GM23338 (cell line): Measurements from ENCODE around the gene RUSC2. TPM values are rescaled to one million over a fixed set of nuclear protein-coding genes. Genes with fewer than 3 reads are reported as not detected.

Source experiments
- ATAC-seq: fragments of 200-7000 bp; cut with Tn5 transposase; 3 replicates; pipeline ENCODE4 v1.9.1; 2020
- DNase-seq: peaks from one replicate; pipeline ENCODE4 v3.0.0-alpha.2; 2015; ENCODE audit warnings: low spot score
- H2AFZ ChIP-seq: fragments of 200-600 bp; sonication (generic); 2 replicates; pipeline ENCODE4 v1.8.0; 2016; ENCODE audit warnings: antibody characterized with exemption, mild to moderate bottlenecking, moderate library complexity
- H3F3A ChIP-seq: fragments of 200-600 bp; sonication (generic); replicated peaks from 2 replicates; pipeline ENCODE4 v1.8.0; 2017; ENCODE audit warnings: antibody characterized with exemption, mixed run types, low read depth
- H3K27ac ChIP-seq: fragments of 200-600 bp; sonication (generic); 2 replicates; pipeline ENCODE4 v1.6.1; 2016; ENCODE audit warnings: low read depth
- H3K27me3 ChIP-seq: fragments of 200-600 bp; sonication (generic); 2 replicates; pipeline ENCODE4 v1.8.0; 2016; ENCODE audit warnings: mild to moderate bottlenecking, mixed run types, moderate library complexity; ENCODE audit not compliant: insufficient read depth
- H3K36me3 ChIP-seq: fragments of 200-600 bp; sonication (generic); 2 replicates; pipeline ENCODE4 v1.8.0; 2016; ENCODE audit warnings: mild to moderate bottlenecking; ENCODE audit not compliant: insufficient read depth
- H3K4me1 ChIP-seq: fragments of 200-600 bp; sonication (generic); 2 replicates; pipeline ENCODE4 v1.8.0; 2016; ENCODE audit warnings: mild to moderate bottlenecking, moderate library complexity; ENCODE audit not compliant: insufficient read depth
- H3K4me2 ChIP-seq: fragments of 200-600 bp; sonication (generic); 2 replicates; pipeline ENCODE4 v1.7.1; 2017; ENCODE audit warnings: mixed run types
- H3K4me3 ChIP-seq: fragments of 200-600 bp; sonication (generic); 2 replicates; pipeline ENCODE4 v1.6.1; 2016; ENCODE audit warnings: mixed run types
- H3K79me2 ChIP-seq: fragments of 200-600 bp; sonication (generic); replicated peaks from 2 replicates; pipeline ENCODE4 v1.8.0; 2017; ENCODE audit warnings: mild to moderate bottlenecking; ENCODE audit not compliant: insufficient read depth
- H3K9me2 ChIP-seq: fragments of 200-600 bp; sonication (generic); 2 replicates; pipeline ENCODE4 v1.8.0; 2017; ENCODE audit not compliant: insufficient read depth
- H4K20me1 ChIP-seq: fragments of 200-600 bp; sonication (generic); replicated peaks from 2 replicates; pipeline ENCODE4 v1.8.0; 2017; ENCODE audit warnings: mild to moderate bottlenecking; ENCODE audit not compliant: insufficient read depth
- H3K27ac Mint-ChIP-seq: 2 replicates; pipeline ENCODE4 v1.8.0; 2020; ENCODE audit warnings: inconsistent platforms, mild to moderate bottlenecking, moderate library complexity, mixed read lengths
- H3K27me3 Mint-ChIP-seq: 3 replicates; pipeline ENCODE4 v1.8.0; 2022; ENCODE audit warnings: low read depth, mild to moderate bottlenecking, moderate library complexity, mixed read lengths, inconsistent platforms; ENCODE audit not compliant: insufficient read depth, poor library complexity
- H3K36me3 Mint-ChIP-seq: 3 replicates; pipeline ENCODE4 v1.8.0; 2021; ENCODE audit warnings: low read depth, mild to moderate bottlenecking, inconsistent platforms, moderate library complexity, mixed read lengths
- H3K4me1 Mint-ChIP-seq: 3 replicates; pipeline ENCODE4 v1.8.0; 2020; ENCODE audit warnings: mild to moderate bottlenecking, inconsistent platforms, mixed read lengths
- H3K4me3 Mint-ChIP-seq: 3 replicates; pipeline ENCODE4 v1.8.0; 2021; ENCODE audit warnings: moderate library complexity, mild to moderate bottlenecking, inconsistent platforms, mixed read lengths
- H3K9me3 Mint-ChIP-seq: 3 replicates; pipeline ENCODE4 v1.8.0; 2020; ENCODE audit warnings: moderate library complexity, mild to moderate bottlenecking, inconsistent platforms, mixed read lengths
- CTCF ChIP-seq, 2 experiments: fragments of 200-600 bp in 1 of 2; sonication (generic) in 1 of 2; conservative IDR thresholded peaks; 2 replicates each; pipeline versions ENCODE4 v1.5.1 to v1.6.1; 2016 to 2017; ENCODE audit warnings: antibody characterized with exemption in 2 of 2, low read depth in 2 of 2, mild to moderate bottlenecking in 2 of 2, moderate library complexity in 1 of 2
- ETS1 ChIP-seq: IDR thresholded peaks from 2 replicates; pipeline ENCODE4 v1.6.1; 2016; ENCODE audit warnings: antibody characterized with exemption
- EZH2 ChIP-seq: fragments of 200-600 bp; sonication (generic); IDR thresholded peaks from one replicate; pipeline ENCODE4 v1.8.0; 2017; ENCODE audit warnings: antibody characterized with exemption, mild to moderate bottlenecking, low read depth; ENCODE audit not compliant: unreplicated experiment
- NANOG ChIP-seq: IDR thresholded peaks from 2 replicates; pipeline ENCODE4 v1.6.1; 2016; ENCODE audit warnings: antibody characterized with exemption, borderline replicate concordance
- POLR2AphosphoS5 ChIP-seq: IDR thresholded peaks from 2 replicates; pipeline ENCODE4 v1.6.1; 2016; ENCODE audit warnings: antibody characterized with exemption, low read depth
- ZNF114 ChIP-seq: fragments of 250-450 bp; sonication (Bioruptor Pico); IDR thresholded peaks from 2 replicates; pipeline ENCODE4 v1.5.0; 2020; ENCODE audit warnings: mild to moderate bottlenecking, moderate library complexity
- ZNF331 ChIP-seq: fragments of 250-450 bp; sonication (Bioruptor Pico); IDR thresholded peaks from 2 replicates; pipeline ENCODE4 v1.5.0; 2020; ENCODE audit warnings: low read depth, mild to moderate bottlenecking, moderate library complexity
- ZNF462 ChIP-seq: fragments of 250-450 bp; sonication (Bioruptor Pico); IDR thresholded peaks from 2 replicates; pipeline ENCODE4 v1.5.0; 2020; ENCODE audit warnings: mild to moderate bottlenecking, moderate library complexity
- polyA plus RNA-seq: library from polyadenylated mRNA; unstranded; fragments of >200 nt; fragmentation: Nextera tagmentation; extraction: Ambion mirVana; gene quantifications from 2 replicates; pipeline ENCODE4 v1.2.1, GENCODE V29; 2016
- total RNA-seq: library from RNA; depleted of rRNA; stranded (reverse); fragments of >200 nt; shearing (Covaris generic); gene quantifications from 2 replicates; pipeline ENCODE4 v1.2.3, GENCODE V29; 2014

Gene RUSC2
- total and polyA plus RNA-seq, 2 experiments from 2014 or later = 3.0 to 8.2 TPM

GRCh38 chr9:35501946-35502345 is 12.0 kb downstream of the RUSC2 start:
- no peak for ATAC-seq
- no peaks in the 10 kb centered on the region; the same call in none of the 2 replicates for H3K79me2 ChIP-seq

More at GRCh38 chr9:35501946-35502345, 12.0 kb downstream of the RUSC2 start:
- no peak for TF ChIP-seq CTCF (conservative IDR thresholded peaks at IDR 0.05; ENCODE audit: low read depth in 2 of 2)
- TF ChIP-seq ZNF331 (CRISPR knock-in tag) = no peak
- no peak for TF ChIP-seq ZNF462 (CRISPR knock-in tag)
- no peak for TF ChIP-seq EZH2
- no peak for TF ChIP-seq ZNF114 (CRISPR knock-in tag)
- no peak for TF ChIP-seq POLR2AphosphoS5
- no peak for TF ChIP-seq ETS1
- no peak for TF ChIP-seq NANOG
- Mint-ChIP-seq H3K27me3 (no peaks in the 10 kb centered on the region), H3K9me3 (peaks cover 8% of the 10 kb centered on the region; the same call in 2 of the 3 replicates), H3K4me3 (no peak overlapping the region), H3K4me1 (no peaks in the 10 kb centered on the region), H3K27ac (no peak overlapping the region), H3K36me3 (peaks cover 4% of the 10 kb centered on the region; the same call in 2 of the 3 replicates)
- Histone ChIP-seq H2AFZ (no peak overlapping the region), H3K27me3 (no peaks in the 10 kb centered on the region), H3K4me1 (no peaks in the 10 kb centered on the region), H4K20me1 (no peaks in the 10 kb centered on the region), H3K4me3 (no peak overlapping the region), H3K9me2 (no peaks in the 10 kb centered on the region), H3K36me3 (no peaks in the 10 kb centered on the region), H3K4me2 (no peak overlapping the region), H3F3A (no peaks in the 10 kb centered on the region), H3K27ac (no peak overlapping the region)
- DNase-seq = no peak
